Sigmoid colon (tissue), 4 donors: ENCODE data around the gene MPV17L.

Experiments used
- EP300 ChIP-seq, 4 donors: sonication (generic); formaldehyde crosslinking; IDR thresholded peaks; one replicate each; pipeline ENCODE4 v1.6.1; 2017; ENCODE audit warnings: antibody characterized with exemption in 4 of 4
- TF ChIP-seq, protein P1 (sequence below), 4 experiments: fragments of 450-650 bp in 3 of 4; fragments of 200-600 bp in 1 of 4; IDR thresholded peaks; one replicate each; pipeline ENCODE4 v1.5.1; 2016 to 2019; ENCODE audit warnings: antibody characterized with exemption in 4 of 4, mild to moderate bottlenecking in 3 of 4, moderate library complexity in 2 of 4

DNA sequence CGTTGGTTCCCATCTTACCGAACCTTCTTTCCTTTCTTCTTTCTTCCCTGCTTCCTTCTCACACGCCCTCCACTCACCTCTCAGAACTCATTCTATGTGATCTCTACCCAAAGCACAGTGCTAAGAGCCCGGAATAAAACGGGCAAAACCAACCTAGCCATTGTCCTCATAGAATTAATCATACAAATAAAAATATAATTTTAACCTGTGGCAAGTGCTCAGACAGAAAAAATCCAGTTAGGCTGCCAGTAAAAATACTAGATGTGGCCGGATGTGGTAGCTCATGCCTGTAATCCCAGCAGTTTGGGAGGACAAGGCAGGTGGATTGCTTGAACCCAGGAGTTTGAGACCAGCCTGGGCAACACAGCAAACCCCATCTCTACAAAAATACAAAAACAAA lies 65.8 kb downstream of the MPV17L start:
- no peak for TF ChIP-seq EP300 (IDR thresholded peaks at IDR 0.05)
- TF ChIP-seq, protein P1, sequence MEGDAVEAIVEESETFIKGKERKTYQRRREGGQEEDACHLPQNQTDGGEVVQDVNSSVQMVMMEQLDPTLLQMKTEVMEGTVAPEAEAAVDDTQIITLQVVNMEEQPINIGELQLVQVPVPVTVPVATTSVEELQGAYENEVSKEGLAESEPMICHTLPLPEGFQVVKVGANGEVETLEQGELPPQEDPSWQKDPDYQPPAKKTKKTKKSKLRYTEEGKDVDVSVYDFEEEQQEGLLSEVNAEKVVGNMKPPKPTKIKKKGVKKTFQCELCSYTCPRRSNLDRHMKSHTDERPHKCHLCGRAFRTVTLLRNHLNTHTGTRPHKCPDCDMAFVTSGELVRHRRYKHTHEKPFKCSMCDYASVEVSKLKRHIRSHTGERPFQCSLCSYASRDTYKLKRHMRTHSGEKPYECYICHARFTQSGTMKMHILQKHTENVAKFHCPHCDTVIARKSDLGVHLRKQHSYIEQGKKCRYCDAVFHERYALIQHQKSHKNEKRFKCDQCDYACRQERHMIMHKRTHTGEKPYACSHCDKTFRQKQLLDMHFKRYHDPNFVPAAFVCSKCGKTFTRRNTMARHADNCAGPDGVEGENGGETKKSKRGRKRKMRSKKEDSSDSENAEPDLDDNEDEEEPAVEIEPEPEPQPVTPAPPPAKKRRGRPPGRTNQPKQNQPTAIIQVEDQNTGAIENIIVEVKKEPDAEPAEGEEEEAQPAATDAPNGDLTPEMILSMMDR (IDR thresholded peaks at IDR 0.05): no peak
